Measurements from ENCODE around the gene TUBG1. TPM values are rescaled to one million over a fixed set of nuclear protein-coding genes. Genes with fewer than 3 reads are reported as not detected.
A peak's percentile ranks its signal among the peaks of the same experiment; 100 is the strongest.

The TUBG1 gene
- total RNA-seq, 6 experiments from 2014 or later, result 85.5 to 127 (median 112) TPM

- Mint-ChIP-seq H3K9me3 (no peaks in the 10 kb centered on the region), H3K27ac (no peak overlapping the region; the same call in 1 of the 2 replicates), H3K36me3 (ENCODE audit: low read depth) (peaks cover 8% of the 10 kb centered on the region), H3K4me3 (no peak overlapping the region), H3K4me1 (ENCODE audit: low read depth) (peaks cover 4% of the 10 kb centered on the region; the same call in 1 of the 2 replicates), H3K27me3 (ENCODE audit: insufficient read depth) (no peaks in the 10 kb centered on the region)
- no peak for DNase-seq
- TF ChIP-seq CTCF (IDR thresholded peaks at IDR 0.05), result no peak
Measured at GRCh38 chr17:42591411-42591810, 18.1 kb upstream of the TUBG1 start.

GRCh38 chr17:42596386-42596785 is 13.1 kb upstream of the TUBG1 start:
- Mint-ChIP-seq H3K4me3 (no peak overlapping the region), H3K36me3 (ENCODE audit: low read depth) (peaks cover 4% of the 10 kb centered on the region; the same call in 1 of the 2 replicates), H3K9me3 (no peaks in the 10 kb centered on the region), H3K27me3 (ENCODE audit: insufficient read depth) (no peaks in the 10 kb centered on the region; the same call in 1 of the 2 replicates), H3K4me1 (ENCODE audit: low read depth) (peaks cover 4% of the 10 kb centered on the region; the same call in 1 of the 2 replicates), H3K27ac (no peak overlapping the region)
- no peak for TF ChIP-seq CTCF (IDR thresholded peaks at IDR 0.05)
- no peak for DNase-seq

- no peaks in the 10 kb centered on the region; the same call in 1 of the 2 replicates for H3K27me3 Mint-ChIP-seq (ENCODE audit: insufficient read depth)
- 0 out of 2 replicates have a peak overlapping the region, but pooled peaks have one; percentile 8 for H3K27ac Mint-ChIP-seq
- no peak for DNase-seq
- H3K4me1 Mint-ChIP-seq (ENCODE audit: low read depth), result peaks cover under 1% of the 10 kb centered on the region
- no peaks in the 10 kb centered on the region for H3K9me3 Mint-ChIP-seq
- H3K4me3 Mint-ChIP-seq, result no peak overlapping the region
- peaks cover 4% of the 10 kb centered on the region; the same call in 1 of the 2 replicates for H3K36me3 Mint-ChIP-seq (ENCODE audit: low read depth)
- TF ChIP-seq CTCF (IDR thresholded peaks at IDR 0.05), result no peak
Measured at GRCh38 chr17:42598905-42599304, 10.6 kb upstream of the TUBG1 start.

- no peak overlapping the region for H3K4me3 Mint-ChIP-seq
Measured at GRCh38 chr17:42603318-42603717, 6.2 kb upstream of the TUBG1 start.

GRCh38 chr17:42607769-42608168 is 1.7 kb upstream of the TUBG1 start:
- Mint-ChIP-seq H3K4me3 (peak overlapping the region; percentile 100), H3K4me1 (ENCODE audit: low read depth) (peaks cover 38% of the 10 kb centered on the region), H3K36me3 (ENCODE audit: low read depth) (peaks cover 4% of the 10 kb centered on the region; the same call in 1 of the 2 replicates), H3K27me3 (ENCODE audit: insufficient read depth) (no peaks in the 10 kb centered on the region), H3K9me3 (no peaks in the 10 kb centered on the region), H3K27ac (peak overlapping the region; percentile 90; the same call in 1 of the 2 replicates)
- no peak for TF ChIP-seq CTCF (IDR thresholded peaks at IDR 0.05)
- DNase-seq, result no peak

More at GRCh38 chr17:42603318-42603717, 6.2 kb upstream of the TUBG1 start:
- no peaks in the 10 kb centered on the region; the same call in 1 of the 2 replicates for H3K27me3 Mint-ChIP-seq (ENCODE audit: insufficient read depth)
- H3K36me3 Mint-ChIP-seq (ENCODE audit: low read depth), result no peaks in the 10 kb centered on the region
- no peaks in the 10 kb centered on the region for H3K9me3 Mint-ChIP-seq
- H3K27ac Mint-ChIP-seq, result no peak overlapping the region
- peaks cover 38% of the 10 kb centered on the region for H3K4me1 Mint-ChIP-seq (ENCODE audit: low read depth)
- DNase-seq, result no peak
- no peak for TF ChIP-seq CTCF (IDR thresholded peaks at IDR 0.05)

All from HFFc6 (cell line).